ENCODE measurements around the gene TOE1.

Gene TOE1

GRCh38 chr1:45326627-45327623, 13.0 kb upstream of the TOE1 start, which contains the start of gene HPDL:
Gene HPDL, plus strand, starts transcription at chr1:45326895. Its CDS starts 254 bp downstream, at chr1:45327149.
- peak; percentile 37 for DNase-seq (ENCODE audit: low read depth)

GRCh38 chr1:45327644-45328515, 12.1 kb upstream of the TOE1 start:
- DNase-seq (ENCODE audit: low read depth) = no peak

- DNase-seq (ENCODE audit: low read depth) = no peak
Measured at GRCh38 chr1:45328680-45329079, 11.3 kb upstream of the TOE1 start.

GRCh38 chr1:45329445-45329844, 10.5 kb upstream of the TOE1 start:
- DNase-seq (ENCODE audit: low read depth) = no peak

- no peak for DNase-seq (ENCODE audit: low read depth)
Measured at GRCh38 chr1:45331436-45332345, 8.3 kb upstream of the TOE1 start.

- DNase-seq (ENCODE audit: low read depth) = no peak
Measured at GRCh38 chr1:45332346-45332720, 7.6 kb upstream of the TOE1 start.

- DNase-seq (ENCODE audit: low read depth) = no peak
Measured at GRCh38 chr1:45334308-45335245, 5.4 kb upstream of the TOE1 start.

GRCh38 chr1:45335855-45336324, 4.1 kb upstream of the TOE1 start:
- DNase-seq (ENCODE audit: low read depth) = no peak

GRCh38 chr1:45337630-45338325, 2.2 kb upstream of the TOE1 start:
- no peak for DNase-seq (ENCODE audit: low read depth)

- DNase-seq (ENCODE audit: low read depth) = no peak
Measured at GRCh38 chr1:45340816-45341466, 971 bp downstream of the TOE1 start.

GRCh38 chr1:45344499-45344898, 4.5 kb downstream of the TOE1 start:
- no peak for DNase-seq (ENCODE audit: low read depth)

GRCh38 chr1:45345014-45345413, 5.0 kb downstream of the TOE1 start:
- DNase-seq (ENCODE audit: low read depth) = no peak

- no peak for DNase-seq (ENCODE audit: low read depth)
Measured at GRCh38 chr1:45346473-45346872, 6.5 kb downstream of the TOE1 start.

GRCh38 chr1:45348020-45348419, 8.1 kb downstream of the TOE1 start:
- no peak for DNase-seq (ENCODE audit: low read depth)

- no peak for DNase-seq (ENCODE audit: low read depth)
Measured at GRCh38 chr1:45348609-45348965, 8.6 kb downstream of the TOE1 start.

- DNase-seq (ENCODE audit: low read depth) = no peak
Measured at GRCh38 chr1:45348966-45349677, 9.2 kb downstream of the TOE1 start.

- DNase-seq (ENCODE audit: low read depth) = no peak
Measured at GRCh38 chr1:45351508-45351907, 11.5 kb downstream of the TOE1 start.

- no peak for DNase-seq (ENCODE audit: low read depth)
Measured at GRCh38 chr1:45353685-45354084, 13.7 kb downstream of the TOE1 start.

GRCh38 chr1:45354838-45355237, 14.9 kb downstream of the TOE1 start:
- no peak for DNase-seq (ENCODE audit: low read depth)

Data from activated T-cell treated with anti-CD3 and anti-CD28 coated beads for 1 hour (primary cell).